SK-N-SH treated with all-trans-retinoic acid at 6 μM for 48 hours (cell line): ENCODE data around the gene IFNGR1.

Experiments
- ARNTL ChIP-seq: fragments of 450-650 bp; formaldehyde crosslinking; IDR thresholded peaks from 2 replicates; pipeline ENCODE4 v1.5.0; 2020; ENCODE audit warnings: low read depth, mild to moderate bottlenecking, moderate library complexity, borderline replicate concordance
- GLIS3 ChIP-seq: fragments of 250-450 bp; sonication (Bioruptor Pico); IDR thresholded peaks from 2 replicates; pipeline ENCODE4 v1.5.0; 2020; ENCODE audit warnings: mild to moderate bottlenecking, moderate library complexity
- ISL1 ChIP-seq: fragments of 250-450 bp; sonication (Bioruptor Pico); IDR thresholded peaks from 2 replicates; pipeline ENCODE4 v2.1.2; 2022; ENCODE audit warnings: mild to moderate bottlenecking, moderate library complexity
- OSR1 ChIP-seq: fragments of 250-450 bp; sonication (Bioruptor Pico); IDR thresholded peaks from 2 replicates; pipeline ENCODE4 v1.8.0; 2022; ENCODE audit warnings: moderate library complexity, mild to moderate bottlenecking, inconsistent platforms
- PPARA ChIP-seq: fragments of 250-450 bp; sonication (Bioruptor Pico); IDR thresholded peaks from 2 replicates; pipeline ENCODE4 v1.5.0; 2020; ENCODE audit warnings: mild to moderate bottlenecking, borderline replicate concordance
- TOX ChIP-seq: fragments of 250-450 bp; sonication (Bioruptor Pico); IDR thresholded peaks from 2 replicates; pipeline ENCODE4 v1.8.0; 2021; ENCODE audit warnings: mild to moderate bottlenecking, moderate library complexity, borderline replicate concordance
- ZFP3 ChIP-seq: fragments of 250-450 bp; sonication (Bioruptor Pico); IDR thresholded peaks from 2 replicates; pipeline ENCODE4 v1.5.0; 2020; ENCODE audit warnings: mild to moderate bottlenecking, moderate library complexity
- ZFP30 ChIP-seq: fragments of 450-650 bp; formaldehyde crosslinking; IDR thresholded peaks from 2 replicates; pipeline ENCODE4 v1.5.0; 2022; ENCODE audit warnings: mild to moderate bottlenecking, moderate library complexity
- ZNF565 ChIP-seq: fragments of 450-650 bp; formaldehyde crosslinking; conservative IDR thresholded peaks from 2 replicates; pipeline ENCODE4 v1.5.0; 2020; ENCODE audit warnings: low read depth, mild to moderate bottlenecking, moderate library complexity

DNA sequence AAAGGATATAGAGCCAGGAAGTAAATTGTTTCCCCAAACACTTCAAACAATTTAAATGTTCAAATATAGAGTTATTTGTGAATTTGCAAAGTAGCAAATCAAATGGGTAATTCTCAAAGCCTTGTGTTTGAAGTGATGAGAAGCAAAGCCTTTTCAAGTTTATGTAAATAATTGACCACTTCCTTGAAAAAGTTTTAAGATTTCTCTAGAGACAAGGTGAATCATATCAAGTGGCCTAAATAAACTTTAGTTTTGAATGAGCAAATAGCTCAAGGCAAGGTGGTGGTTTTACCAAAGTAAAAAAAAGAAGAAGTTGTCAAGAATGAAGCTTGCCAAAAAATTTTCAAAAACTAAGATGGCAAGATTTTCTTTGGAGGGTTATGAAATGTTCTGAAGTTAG is 42.6 kb upstream of the IFNGR1 start:
- TF ChIP-seq ISL1 (no peak), ARNTL (CRISPR knock-in tag) (no peak), ZNF565 (CRISPR knock-in tag) (no peak), OSR1 (no peak), GLIS3 (CRISPR knock-in tag) (no peak), TOX (CRISPR knock-in tag) (no peak), ZFP3 (CRISPR knock-in tag) (no peak), ZFP30 (no peak), PPARA (CRISPR knock-in tag) (no peak)
